ENCODE measurements around the gene GATD1.

- TF ChIP-seq CTCF (IDR thresholded peaks at IDR 0.05) (no peak), POLR2A (IDR thresholded peaks at IDR 0.05) (no peak)
Measured at GRCh38 chr11:742156-742546, 35.1 kb downstream of the GATD1 start.
